Endodermal cell (in vitro differentiated cells): ENCODE results near the gene STK25. TPM values are rescaled to one million over a fixed set of nuclear protein-coding genes. Genes with fewer than 3 reads are reported as not detected.

ENCODE experiments used
- DNase-seq: peaks from one replicate; pipeline ENCODE4 v3.0.0-alpha.2; 2017
- H3K27ac ChIP-seq: 2 replicates; pipeline ENCODE4 v1.5.1; 2013; ENCODE audit warnings: mild to moderate bottlenecking, low read depth, low read length, moderate library complexity
- H3K27me3 ChIP-seq: 2 replicates; pipeline ENCODE4 v1.6.1; 2013; ENCODE audit warnings: mild to moderate bottlenecking, low read length, moderate library complexity; ENCODE audit not compliant: insufficient read depth, control insufficient read depth, poor library complexity, severe bottlenecking
- H3K36me3 ChIP-seq: 2 replicates; pipeline ENCODE4 v1.7.0; 2013; ENCODE audit warnings: mild to moderate bottlenecking, low read length, moderate library complexity; ENCODE audit not compliant: control insufficient read depth, insufficient read depth
- H3K4me1 ChIP-seq: one replicate; pipeline ENCODE4 v1.7.0; 2013; ENCODE audit warnings: low read length; ENCODE audit not compliant: control insufficient read depth, insufficient read depth
- H3K4me3 ChIP-seq: 2 replicates; pipeline ENCODE4 v1.5.1; 2013; ENCODE audit warnings: mild to moderate bottlenecking, low read length, moderate library complexity
- H3K9ac ChIP-seq: 2 replicates; pipeline ENCODE4 v1.6.1; 2013; ENCODE audit warnings: mild to moderate bottlenecking, low read length, moderate library complexity; ENCODE audit not compliant: poor library complexity, severe bottlenecking; ENCODE audit errors: extremely low read depth
- H3K9me3 ChIP-seq: 2 replicates; pipeline ENCODE4 v1.6.1; 2013; ENCODE audit warnings: mild to moderate bottlenecking, low read length, moderate library complexity; ENCODE audit not compliant: control insufficient read depth
- H3K27ac Mint-ChIP-seq: 2 replicates; pipeline ENCODE4 v1.8.0; 2020; ENCODE audit warnings: mixed read lengths
- H3K27me3 Mint-ChIP-seq: 2 replicates; pipeline ENCODE4 v1.8.0; 2021; ENCODE audit warnings: mild to moderate bottlenecking, mixed read lengths; ENCODE audit not compliant: insufficient read depth
- H3K36me3 Mint-ChIP-seq: 2 replicates; pipeline ENCODE4 v1.8.0; 2020; ENCODE audit warnings: low read depth, mixed read lengths
- H3K4me1 Mint-ChIP-seq: 2 replicates; pipeline ENCODE4 v1.8.0; 2020; ENCODE audit warnings: mixed read lengths
- H3K4me3 Mint-ChIP-seq: 2 replicates; pipeline ENCODE4 v1.8.0; 2020; ENCODE audit warnings: mild to moderate bottlenecking, moderate library complexity, mixed read lengths
- H3K9me3 Mint-ChIP-seq: 2 replicates; pipeline ENCODE4 v1.8.0; 2020; ENCODE audit warnings: mild to moderate bottlenecking, mixed read lengths
- CTCF ChIP-seq: fragments of 200-600 bp; sonication (generic); conservative IDR thresholded peaks from 2 replicates; pipeline ENCODE4 v1.5.0; 2021; ENCODE audit warnings: antibody characterized with exemption, mild to moderate bottlenecking
- WGBS, 2 experiments: methylation state at CpG; one replicate each; pipeline versions ENCODE4 v1.1.5 to v1.1.7; 2013; ENCODE audit warnings: missing lambda C conversion rate in 2 of 2, mixed read lengths in 1 of 2; ENCODE audit not compliant: insufficient coverage in 1 of 2, insufficient read length in 1 of 2; 5-methylcytosine and 5-hydroxymethylcytosine counted together
- total RNA-seq, 2 donors: library from RNA; stranded (reverse); fragmentation: NEBNext Ultra II Directional in 1 of 2; extraction: Animal tissue kit (Norgen Biotek cat#: 25700) in 1 of 2; gene quantifications; 2 replicates in 1 of 2; 3 replicates in 1 of 2; pipeline ENCODE4 v1.2.1, GENCODE V29; 2021

The STK25 gene
- total RNA-seq, 2 donors from 2014 or later: 226 to 252 TPM

- H3K9ac ChIP-seq: no peak overlapping the region
- no peak for TF ChIP-seq CTCF
- H3K27ac ChIP-seq: no peak overlapping the region
- no peaks in the 10 kb centered on the region for H3K36me3 ChIP-seq
- no peaks in the 10 kb centered on the region for H3K4me1 ChIP-seq
- Mint-ChIP-seq H3K4me1 (peaks cover 5% of the 10 kb centered on the region), H3K27me3 (no peaks in the 10 kb centered on the region), H3K27ac (no peak overlapping the region), H3K4me3 (no peak overlapping the region), H3K36me3 (peaks cover 6% of the 10 kb centered on the region), H3K9me3 (no peaks in the 10 kb centered on the region)
- H3K4me3 ChIP-seq: no peak overlapping the region
- WGBS, 2 experiments: 92 to 96% methylated on average over 17 to 18 of the region's 18 CpGs
- no peaks in the 10 kb centered on the region for H3K27me3 ChIP-seq
- H3K9me3 ChIP-seq: no peaks in the 10 kb centered on the region
- no peak for DNase-seq
These were observed 29.1 kb downstream of the STK25 start for GRCh38 chr2:241479026-241479898.

DNA sequence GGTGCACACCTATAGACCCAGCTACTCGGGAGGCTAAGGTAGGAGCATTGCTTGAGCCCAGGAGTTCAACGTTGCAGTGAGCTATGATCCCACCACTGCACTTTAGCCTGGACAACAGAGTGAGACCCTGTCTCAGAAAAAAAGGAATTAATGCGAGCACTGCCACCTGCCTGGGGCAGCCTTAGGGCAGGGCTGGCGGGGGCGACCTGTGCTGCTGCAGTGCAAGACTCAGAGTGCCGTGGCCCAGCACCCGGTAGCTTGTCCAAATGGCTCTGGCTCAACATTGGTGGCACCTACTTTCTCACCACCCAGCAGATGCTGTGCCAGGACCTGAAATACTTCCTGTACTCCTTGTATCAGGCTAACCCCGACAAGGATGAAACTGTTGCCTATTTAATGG is 30.2 kb downstream of the STK25 start:
- Mint-ChIP-seq H3K27ac (no peak overlapping the region), H3K4me3 (no peak overlapping the region), H3K36me3 (peaks cover 6% of the 10 kb centered on the region), H3K27me3 (peaks cover 2% of the 10 kb centered on the region), H3K4me1 (peaks cover 5% of the 10 kb centered on the region), H3K9me3 (no peaks in the 10 kb centered on the region)
- Histone ChIP-seq H3K27me3 (no peaks in the 10 kb centered on the region), H3K27ac (no peak overlapping the region), H3K4me1 (no peaks in the 10 kb centered on the region), H3K9ac (no peak overlapping the region), H3K4me3 (no peak overlapping the region), H3K36me3 (no peaks in the 10 kb centered on the region), H3K9me3 (no peaks in the 10 kb centered on the region)
- DNase-seq: no peak
- no peak for TF ChIP-seq CTCF
- 87 to 93% methylated on average over 8 of the region's 8 CpGs for WGBS, 2 experiments

DNA sequence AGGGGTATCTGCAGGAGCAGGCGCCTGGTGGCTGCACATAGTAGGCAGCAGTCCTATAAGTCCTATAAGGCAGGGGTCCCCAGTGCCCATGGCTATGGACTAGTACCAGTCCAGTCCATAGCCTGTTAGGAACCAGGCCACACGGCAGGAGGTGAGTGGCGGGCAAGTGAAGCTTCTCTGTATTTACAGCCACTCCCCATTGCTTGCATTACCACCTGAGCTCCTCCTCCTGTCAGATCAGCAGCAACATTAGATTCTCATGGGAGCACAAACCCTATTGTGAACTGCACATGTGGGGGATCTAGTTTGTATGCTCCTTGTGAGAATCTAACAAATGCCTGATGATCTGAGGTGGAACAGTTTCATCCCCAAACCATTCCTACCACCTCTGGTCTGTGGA is 33.1 kb downstream of the STK25 start:
- no peaks in the 10 kb centered on the region for H3K4me1 ChIP-seq
- no peaks in the 10 kb centered on the region for H3K9me3 ChIP-seq
- H3K36me3 Mint-ChIP-seq: peaks cover 6% of the 10 kb centered on the region
- H3K36me3 ChIP-seq: no peaks in the 10 kb centered on the region
- no peaks in the 10 kb centered on the region for H3K4me1 Mint-ChIP-seq
- no peak overlapping the region for H3K4me3 ChIP-seq
- no peak overlapping the region for H3K27ac ChIP-seq
- H3K4me3 Mint-ChIP-seq: no peak overlapping the region
- WGBS, 2 experiments: 90 to 92% methylated on average over 2 to 3 of the region's 3 CpGs
- DNase-seq: no peak
- TF ChIP-seq CTCF: no peak
- no peaks in the 10 kb centered on the region for H3K9me3 Mint-ChIP-seq
- H3K27me3 Mint-ChIP-seq: peaks cover 26% of the 10 kb centered on the region
- H3K9ac ChIP-seq: no peak overlapping the region
- H3K27ac Mint-ChIP-seq: no peak overlapping the region
- peaks cover 4% of the 10 kb centered on the region for H3K27me3 ChIP-seq
